ENCODE results near the gene IKZF1.

DNA sequence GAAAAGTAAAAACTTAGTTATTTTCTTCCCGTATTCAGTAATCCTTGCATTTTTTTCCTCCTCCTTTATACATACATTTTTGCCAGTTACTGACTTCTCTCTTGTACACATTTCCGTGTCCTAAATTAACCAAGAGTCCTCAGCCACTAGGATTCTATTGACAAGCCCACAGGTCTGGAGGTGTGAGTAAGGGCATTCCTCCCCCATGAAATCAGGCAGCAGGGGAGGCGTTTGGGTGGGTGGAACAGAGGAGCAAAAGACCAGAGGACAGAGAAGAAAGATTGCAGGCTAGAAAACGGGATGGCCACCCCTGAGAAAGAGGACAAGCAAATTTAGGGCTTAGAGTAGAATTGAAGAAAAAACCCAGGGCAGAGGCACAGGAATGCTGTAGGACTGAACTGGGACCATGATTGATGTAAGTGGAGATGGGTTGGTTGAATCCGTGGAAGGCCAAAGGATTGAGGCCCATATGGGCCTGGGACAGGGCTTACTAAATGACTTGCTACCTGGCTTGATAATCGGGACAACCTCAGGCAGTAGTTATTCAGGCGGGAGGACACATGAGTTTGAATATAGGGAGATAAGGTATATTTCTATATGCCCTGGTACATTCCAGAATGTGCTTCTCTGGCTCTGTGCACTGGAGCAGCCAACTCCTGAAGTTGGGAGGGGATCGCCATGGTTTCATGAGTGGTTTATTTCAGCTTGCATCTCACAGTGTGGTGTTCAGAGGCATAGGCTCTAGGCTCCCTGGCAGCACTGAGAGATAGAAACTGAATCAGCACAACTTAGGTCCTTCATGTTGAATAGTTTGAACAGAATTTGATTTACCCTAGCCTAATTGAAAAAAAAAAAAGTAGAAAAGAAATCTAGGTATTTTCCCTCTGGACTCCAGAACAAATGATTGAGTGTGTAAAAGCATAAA, 28.0 kb downstream of the IKZF1 start:
- TF ChIP-seq, protein P1, sequence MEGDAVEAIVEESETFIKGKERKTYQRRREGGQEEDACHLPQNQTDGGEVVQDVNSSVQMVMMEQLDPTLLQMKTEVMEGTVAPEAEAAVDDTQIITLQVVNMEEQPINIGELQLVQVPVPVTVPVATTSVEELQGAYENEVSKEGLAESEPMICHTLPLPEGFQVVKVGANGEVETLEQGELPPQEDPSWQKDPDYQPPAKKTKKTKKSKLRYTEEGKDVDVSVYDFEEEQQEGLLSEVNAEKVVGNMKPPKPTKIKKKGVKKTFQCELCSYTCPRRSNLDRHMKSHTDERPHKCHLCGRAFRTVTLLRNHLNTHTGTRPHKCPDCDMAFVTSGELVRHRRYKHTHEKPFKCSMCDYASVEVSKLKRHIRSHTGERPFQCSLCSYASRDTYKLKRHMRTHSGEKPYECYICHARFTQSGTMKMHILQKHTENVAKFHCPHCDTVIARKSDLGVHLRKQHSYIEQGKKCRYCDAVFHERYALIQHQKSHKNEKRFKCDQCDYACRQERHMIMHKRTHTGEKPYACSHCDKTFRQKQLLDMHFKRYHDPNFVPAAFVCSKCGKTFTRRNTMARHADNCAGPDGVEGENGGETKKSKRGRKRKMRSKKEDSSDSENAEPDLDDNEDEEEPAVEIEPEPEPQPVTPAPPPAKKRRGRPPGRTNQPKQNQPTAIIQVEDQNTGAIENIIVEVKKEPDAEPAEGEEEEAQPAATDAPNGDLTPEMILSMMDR (IDR thresholded peaks at IDR 0.05): no peak
- TF ChIP-seq POLR2A (IDR thresholded peaks at IDR 0.05): no peak
